Natural killer cell (primary cell): ENCODE results near the gene MAST2. TPM values are rescaled to one million over a fixed set of nuclear protein-coding genes. Genes with fewer than 3 reads are reported as not detected.

Experiments used
- ATAC-seq, 3 donors: fragments of 150-1000 bp in 2 of 3; fragments of 200-7000 bp in 1 of 3; cut with Tn5 transposase; 1 replicate in 1 of 3; 2 replicates in 2 of 3; pipeline ENCODE4 v1.10.0; 2021; ENCODE audit warnings: mild to moderate bottlenecking in 2 of 3, moderate library complexity in 2 of 3
- DNase-seq, 2 donors: peaks; one replicate each; pipeline versions ENCODE4 v3.0.0 to v3.0.0-alpha.2; 2013 to 2021; ENCODE audit warnings: mixed read lengths in 1 of 2
- H3K27ac ChIP-seq: one replicate; pipeline ENCODE4 v1.5.1; 2013; ENCODE audit warnings: mild to moderate bottlenecking, low read length
- H3K27me3 ChIP-seq: one replicate; pipeline ENCODE4 v1.6.1; 2013; ENCODE audit warnings: low read length; ENCODE audit not compliant: control insufficient read depth, insufficient read depth
- H3K36me3 ChIP-seq: one replicate; pipeline ENCODE4 v1.6.1; 2013; ENCODE audit warnings: low read length; ENCODE audit not compliant: control insufficient read depth, insufficient read depth
- H3K4me1 ChIP-seq: one replicate; pipeline ENCODE4 v1.6.1; 2013; ENCODE audit warnings: low read length; ENCODE audit not compliant: control insufficient read depth, insufficient read depth
- H3K4me3 ChIP-seq: one replicate; pipeline ENCODE4 v1.5.1; 2013; ENCODE audit warnings: low read length
- H3K9me3 ChIP-seq: one replicate; pipeline ENCODE4 v1.6.1; 2013; ENCODE audit warnings: low read length; ENCODE audit not compliant: control insufficient read depth, insufficient read depth
- H3K27ac Mint-ChIP-seq, 2 donors: one replicate each; pipeline ENCODE4 v1.8.0; 2022; ENCODE audit warnings: mild to moderate bottlenecking in 2 of 2, mixed read lengths in 2 of 2, moderate library complexity in 1 of 2
- H3K27me3 Mint-ChIP-seq, 2 donors: one replicate each; pipeline ENCODE4 v1.8.0; 2022; ENCODE audit warnings: low read depth in 2 of 2, mixed read lengths in 2 of 2
- H3K36me3 Mint-ChIP-seq: one replicate; pipeline ENCODE4 v1.8.0; 2022; ENCODE audit warnings: mixed read lengths
- H3K4me1 Mint-ChIP-seq, 2 donors: one replicate each; pipeline ENCODE4 v1.8.0; 2022; ENCODE audit warnings: mixed read lengths in 2 of 2
- H3K4me3 Mint-ChIP-seq: one replicate; pipeline ENCODE4 v1.8.0; 2022; ENCODE audit warnings: mild to moderate bottlenecking, moderate library complexity, mixed read lengths
- H3K9me3 Mint-ChIP-seq, 2 donors: one replicate each; pipeline ENCODE4 v1.8.0; 2022; ENCODE audit warnings: mixed read lengths in 2 of 2
- CTCF ChIP-seq: fragments of 200-600 bp; IDR thresholded peaks from one replicate; pipeline ENCODE4 v1.8.0; 2022; ENCODE audit warnings: antibody characterized with exemption
- whole genome bisulfite sequencing: methylation state at CpG from one replicate; pipeline ENCODE4 v1.1.7; 2013; ENCODE audit warnings: missing lambda C conversion rate; ENCODE audit not compliant: insufficient coverage; 5-methylcytosine and 5-hydroxymethylcytosine counted together
- intact Hi-C: fragments of 100-400 bp; cut with micrococcal nuclease; formaldehyde crosslinking; loops from one replicate; pipeline ENCODE4 v1.14.2; 2022
- total RNA-seq, 4 donors: library from RNA; stranded (reverse); fragments of 120-200 nt in 1 of 4; gene quantifications; one replicate each; pipeline versions ENCODE4 v1.2.3 to v1.2.4, GENCODE V29; 2013 to 2022

Gene MAST2
- total RNA-seq, 3 donors from 2014 or later (not counting 1 experiment from before 2014, with no cell fraction given), result 25.3 to 28.6 (median 27.9) TPM

DNA sequence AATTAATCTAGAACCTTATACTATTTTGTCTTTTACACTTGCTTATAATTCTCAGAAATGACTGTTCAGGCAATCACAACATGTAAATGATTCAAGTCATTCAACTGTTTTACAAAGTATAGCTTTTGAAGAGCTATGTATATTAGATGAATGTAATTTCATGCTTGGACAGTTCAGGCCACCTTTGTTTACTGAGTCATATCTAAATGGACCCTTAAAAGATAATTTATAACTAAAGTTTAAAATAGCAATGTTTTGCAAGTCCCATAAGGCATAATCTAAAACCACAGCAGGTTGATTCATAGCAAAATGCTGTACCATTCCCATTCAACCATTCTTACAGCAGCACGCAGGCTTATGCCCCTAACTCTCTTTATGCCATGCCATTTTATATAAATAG lies 264.2 kb downstream of the MAST2 start:
- WGBS, result 80% methylated on average over 1 of the region's 1 CpG
- Histone ChIP-seq H3K4me3 (no peak overlapping the region), H3K27me3 (no peaks in the 10 kb centered on the region), H3K9me3 (no peaks in the 10 kb centered on the region), H3K36me3 (no peaks in the 10 kb centered on the region), H3K4me1 (no peaks in the 10 kb centered on the region), H3K27ac (no peak overlapping the region)
- peaks cover 15 to 16% of the 10 kb centered on the region in 2 donors for H3K4me1 Mint-ChIP-seq
- TF ChIP-seq CTCF, result no peak
- no peak overlapping the region for H3K27ac Mint-ChIP-seq
- H3K9me3 Mint-ChIP-seq, result no peaks in the 10 kb centered on the region
- DNase-seq, result no peak
- no peak for ATAC-seq
- H3K4me3 Mint-ChIP-seq, result no peak overlapping the region
- no peaks in the 10 kb centered on the region for H3K27me3 Mint-ChIP-seq
- no peaks in the 10 kb centered on the region for H3K36me3 Mint-ChIP-seq
- intact Hi-C loops, result no loop called here

DNA sequence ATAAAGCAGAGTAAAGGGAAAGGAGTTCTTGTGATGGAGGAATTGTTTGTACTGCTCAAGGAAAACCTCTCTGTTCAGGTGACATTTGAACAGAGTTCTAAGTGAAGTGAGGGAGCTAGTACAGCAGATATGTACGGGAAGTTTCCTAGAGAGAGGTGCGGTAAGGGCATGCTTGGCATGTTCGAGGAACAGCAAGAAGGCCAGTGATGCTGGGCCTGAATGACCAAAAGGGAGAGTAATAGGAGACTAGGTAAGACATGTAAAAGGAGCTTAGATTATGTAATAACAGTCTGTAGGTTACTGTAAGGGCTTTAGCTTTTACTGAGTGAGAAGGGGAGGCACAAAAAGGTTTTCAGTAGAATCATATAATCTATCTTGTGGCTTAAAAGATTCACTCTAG lies 265.1 kb downstream of the MAST2 start:
- intact Hi-C loops, result no loop called here
- H3K4me1 ChIP-seq, result no peaks in the 10 kb centered on the region
- Mint-ChIP-seq H3K36me3 (no peaks in the 10 kb centered on the region), H3K27ac (no peak overlapping the region), H3K27me3 (no peaks in the 10 kb centered on the region), H3K4me1 (peaks cover 10 to 12% of the 10 kb centered on the region in 2 donors), H3K9me3 (no peaks in the 10 kb centered on the region), H3K4me3 (no peak overlapping the region)
- no peak overlapping the region for H3K27ac ChIP-seq
- no peaks in the 10 kb centered on the region for H3K27me3 ChIP-seq
- 94% methylated on average over 3 of the region's 3 CpGs for WGBS
- H3K36me3 ChIP-seq, result no peaks in the 10 kb centered on the region
- ATAC-seq, result no peak
- H3K4me3 ChIP-seq, result no peak overlapping the region
- no peaks in the 10 kb centered on the region for H3K9me3 ChIP-seq
- DNase-seq, result no peak
- TF ChIP-seq CTCF, result no peak

DNA sequence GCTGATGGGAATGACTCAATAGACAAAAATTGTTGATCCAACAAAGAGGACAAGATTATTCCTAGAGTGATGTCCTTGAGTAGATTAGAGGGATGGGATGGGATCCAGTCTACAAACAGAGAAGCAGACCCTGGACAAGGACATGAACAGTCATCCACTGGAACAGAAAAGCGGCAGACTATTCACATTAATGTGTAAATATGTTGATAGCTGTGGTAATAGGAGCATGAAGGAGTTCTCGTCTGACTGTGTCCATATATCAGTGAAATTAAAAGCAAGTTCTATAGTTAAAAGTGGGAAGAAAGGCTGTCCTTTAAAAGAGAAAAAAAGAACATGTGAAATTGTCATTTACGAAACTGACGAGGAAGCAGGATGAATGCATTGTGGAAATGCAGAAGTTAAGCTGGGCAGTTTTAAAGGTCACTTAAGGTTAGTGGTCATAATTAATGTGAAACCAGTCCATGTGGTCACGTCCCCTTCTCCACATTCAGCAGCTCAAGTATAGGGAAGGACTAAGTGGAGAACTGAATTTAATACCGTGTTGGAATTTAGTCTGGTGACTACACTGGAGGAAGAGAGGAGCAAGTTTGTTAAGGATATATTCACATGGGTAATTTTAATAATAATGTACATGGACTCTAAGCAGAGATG lies 266.9 kb downstream of the MAST2 start:
- DNase-seq, result no peak
- no peaks in the 10 kb centered on the region for H3K36me3 ChIP-seq
- Mint-ChIP-seq H3K36me3 (no peaks in the 10 kb centered on the region), H3K9me3 (no peaks in the 10 kb centered on the region), H3K4me3 (no peak overlapping the region), H3K27ac (no peak overlapping the region), H3K27me3 (no peaks in the 10 kb centered on the region), H3K4me1 (peaks cover 3 to 4% of the 10 kb centered on the region in 2 donors)
- H3K27ac ChIP-seq, result no peak overlapping the region
- intact Hi-C loops, result no loop called here
- no peak for ATAC-seq
- WGBS, result 83% methylated on average over 5 of the region's 6 CpGs
- TF ChIP-seq CTCF, result no peak
- no peaks in the 10 kb centered on the region for H3K27me3 ChIP-seq
- no peak overlapping the region for H3K4me3 ChIP-seq
- H3K9me3 ChIP-seq, result no peaks in the 10 kb centered on the region
- no peaks in the 10 kb centered on the region for H3K4me1 ChIP-seq

- Mint-ChIP-seq H3K4me3 (no peak overlapping the region), H3K9me3 (no peaks in the 10 kb centered on the region), H3K27me3 (no peaks in the 10 kb centered on the region), H3K27ac (no peak overlapping the region), H3K4me1 (no peaks in the 10 kb centered on the region), H3K36me3 (no peaks in the 10 kb centered on the region)
- intact Hi-C loops, result no loop called here
- no peaks in the 10 kb centered on the region for H3K9me3 ChIP-seq
- WGBS, result 100% methylated on average over 1 of the region's 1 CpG
- no peak overlapping the region for H3K4me3 ChIP-seq
- H3K27me3 ChIP-seq, result no peaks in the 10 kb centered on the region
- DNase-seq, result no peak
- no peaks in the 10 kb centered on the region for H3K4me1 ChIP-seq
- H3K27ac ChIP-seq, result no peak overlapping the region
- no peaks in the 10 kb centered on the region for H3K36me3 ChIP-seq
- no peak for TF ChIP-seq CTCF
- ATAC-seq, result no peak
Observed at GRCh38 chr1:46072975-46073374, 269.6 kb downstream of the MAST2 start.
